ENCODE measurements around the gene NCAM1.

DNA sequence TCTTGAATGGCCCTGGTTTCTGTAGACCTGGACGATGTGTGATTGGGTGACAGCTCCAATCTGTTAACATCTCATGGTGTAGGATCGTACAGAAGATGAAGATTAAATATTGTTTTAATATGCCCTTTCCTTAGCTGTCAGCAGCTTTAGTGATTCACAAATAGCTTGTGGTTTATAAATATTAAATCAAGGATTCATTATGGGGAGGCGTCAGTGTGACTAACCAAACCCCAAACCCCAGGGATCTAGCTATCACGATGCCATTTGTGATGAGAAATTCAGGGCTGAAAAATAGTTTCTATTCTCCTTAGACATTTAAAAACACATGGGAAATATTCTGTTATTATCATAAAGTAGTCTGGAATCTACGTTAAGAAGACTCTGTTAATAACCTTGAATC, 73.4 kb downstream of the NCAM1 start:
- TF ChIP-seq CTCF (IDR thresholded peaks at IDR 0.05) (no peak), POLR2A (IDR thresholded peaks at IDR 0.05) (no peak)

All from upper lobe of left lung (tissue), 4 donors.